Activated gamma-delta T cell treated with anti-CD3 and anti-CD28 coated beads, Interleukin-2, amount 50 U/mL, for 16 hours (primary cell): ENCODE results near the gene DSCAML1.

Source experiments
- DNase-seq: peaks from one replicate; pipeline ENCODE4 v3.0.0-alpha.2; 2020; ENCODE audit warnings: low read depth

DSCAML1 gene

DNA sequence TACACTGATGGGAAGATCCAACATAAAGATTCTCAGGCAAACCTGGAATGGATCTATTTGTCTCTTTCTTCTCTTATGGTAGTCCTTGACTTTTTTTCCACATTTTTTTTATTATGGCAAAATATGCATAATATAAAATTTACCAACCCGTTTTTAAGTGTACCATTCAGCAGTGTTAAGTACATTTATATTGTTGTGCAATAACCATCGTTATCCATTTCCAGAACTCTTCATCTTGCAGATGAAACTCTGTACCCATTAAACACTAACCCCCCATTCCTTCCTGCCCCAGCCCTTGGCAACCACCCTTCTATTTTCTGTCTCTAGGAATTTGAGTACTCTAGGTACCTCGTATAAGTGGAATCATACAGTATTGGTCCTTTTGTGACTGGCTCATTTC is 99.7 kb downstream of the DSCAML1 start:
- no peak for DNase-seq

DNA sequence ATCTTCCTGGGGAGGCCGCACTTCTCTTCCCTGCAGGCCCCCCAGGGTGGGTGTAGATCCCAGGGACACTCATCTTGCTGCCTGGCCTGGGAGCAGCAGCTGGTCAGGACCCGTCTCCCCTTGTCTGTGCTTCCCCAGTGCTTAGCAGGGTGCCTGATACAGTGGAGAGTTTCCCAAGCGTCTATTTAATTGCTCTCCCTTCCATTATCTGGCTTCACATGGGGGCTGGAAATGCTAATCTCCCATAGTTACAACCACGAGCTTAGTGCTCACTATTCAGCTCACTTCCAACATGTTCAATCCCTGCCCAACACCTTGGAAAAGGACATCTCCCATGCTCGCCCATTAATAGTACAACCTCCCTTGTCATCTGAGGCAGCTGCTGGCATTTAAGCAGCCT is 100.5 kb downstream of the DSCAML1 start:
- DNase-seq: no peak

DNA sequence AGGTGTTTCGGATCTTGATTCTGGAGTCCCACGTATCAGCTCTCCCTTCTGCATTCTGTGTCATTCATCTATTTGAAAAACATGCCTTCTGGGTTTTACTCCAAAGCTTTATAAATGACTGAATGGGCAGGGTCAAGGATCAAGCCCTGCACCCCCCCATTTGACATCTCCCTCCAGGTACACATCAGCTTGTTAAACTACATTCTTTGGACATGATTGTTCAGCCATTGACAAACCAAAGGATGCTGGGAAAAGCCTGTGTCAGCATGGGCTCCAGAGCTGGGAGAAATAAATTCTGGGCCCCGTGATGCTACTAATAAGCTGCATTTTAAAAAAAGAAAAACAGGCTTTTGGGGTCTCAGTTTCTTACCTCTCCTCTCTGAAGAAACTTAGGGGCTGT is 103.7 kb downstream of the DSCAML1 start:
- DNase-seq: no peak

DNA sequence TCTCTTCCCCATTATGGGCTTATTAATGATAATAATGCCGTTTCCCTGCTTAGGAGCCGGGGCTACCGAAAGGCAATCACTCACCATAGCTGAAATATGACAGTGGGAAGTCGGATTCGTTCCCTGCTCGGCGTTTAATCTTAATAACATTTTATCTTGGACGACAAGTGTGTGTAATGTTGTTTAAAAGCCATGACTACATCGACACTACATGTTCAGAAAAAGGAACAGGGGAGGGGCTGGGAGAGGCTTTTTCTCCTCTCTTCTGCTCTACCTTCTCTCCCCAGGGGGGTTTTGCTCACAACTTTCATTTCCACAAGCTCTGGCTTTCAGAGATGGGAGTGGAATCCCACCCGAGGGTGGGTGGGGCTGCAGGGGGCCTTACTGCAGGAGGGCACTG is 105.5 kb downstream of the DSCAML1 start:
- DNase-seq: no peak

DNA sequence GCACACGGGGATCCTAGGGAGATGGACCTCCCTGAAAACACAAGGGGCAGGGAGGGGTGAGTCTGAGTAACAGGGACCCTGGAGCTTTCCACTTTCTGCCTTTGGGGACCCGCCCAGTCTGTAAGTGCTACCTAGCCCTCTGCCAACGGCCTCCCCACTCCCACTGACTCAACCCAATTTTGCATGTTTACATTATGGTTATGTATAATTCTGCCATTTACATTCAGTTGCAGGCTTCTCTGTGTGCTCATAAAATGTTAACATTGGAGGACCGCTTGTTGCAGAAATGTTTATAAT is 105.8 kb downstream of the DSCAML1 start:
- DNase-seq: no peak

DNA sequence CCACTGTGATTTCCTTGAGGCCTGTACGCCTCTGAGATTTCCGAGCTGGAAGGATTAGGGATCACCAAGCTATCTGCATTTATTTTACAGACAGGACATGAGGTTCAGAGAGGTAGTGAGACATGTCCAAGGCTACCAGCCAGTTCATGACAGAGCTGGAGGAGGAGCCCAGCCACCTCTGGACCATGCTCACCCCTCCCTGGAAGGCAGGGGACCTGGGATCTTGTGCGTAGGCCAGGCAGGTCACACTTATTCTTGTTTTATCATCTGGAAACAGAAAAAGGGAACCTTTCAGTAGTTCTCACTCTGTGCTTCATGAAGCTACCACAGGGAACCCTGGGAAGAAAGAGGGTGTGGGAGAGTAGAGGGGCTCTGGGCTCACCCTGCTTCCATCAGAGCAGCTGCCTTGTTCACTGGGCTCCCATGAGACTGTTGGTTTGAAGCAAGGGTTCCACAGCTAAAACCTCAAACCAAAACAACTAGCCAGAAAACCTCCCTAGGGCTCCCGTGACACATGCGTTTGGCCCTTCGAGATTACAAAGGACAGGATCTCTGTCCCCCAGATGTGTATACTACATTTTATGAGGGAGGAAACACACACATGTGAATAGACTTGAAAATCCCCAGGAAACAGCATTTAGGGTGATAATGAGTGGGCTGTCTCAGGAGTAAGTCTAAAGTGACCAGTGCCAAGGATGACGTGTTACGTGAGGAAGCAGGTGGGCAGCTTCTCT is 106.4 kb downstream of the DSCAML1 start:
- no peak for DNase-seq

DNA sequence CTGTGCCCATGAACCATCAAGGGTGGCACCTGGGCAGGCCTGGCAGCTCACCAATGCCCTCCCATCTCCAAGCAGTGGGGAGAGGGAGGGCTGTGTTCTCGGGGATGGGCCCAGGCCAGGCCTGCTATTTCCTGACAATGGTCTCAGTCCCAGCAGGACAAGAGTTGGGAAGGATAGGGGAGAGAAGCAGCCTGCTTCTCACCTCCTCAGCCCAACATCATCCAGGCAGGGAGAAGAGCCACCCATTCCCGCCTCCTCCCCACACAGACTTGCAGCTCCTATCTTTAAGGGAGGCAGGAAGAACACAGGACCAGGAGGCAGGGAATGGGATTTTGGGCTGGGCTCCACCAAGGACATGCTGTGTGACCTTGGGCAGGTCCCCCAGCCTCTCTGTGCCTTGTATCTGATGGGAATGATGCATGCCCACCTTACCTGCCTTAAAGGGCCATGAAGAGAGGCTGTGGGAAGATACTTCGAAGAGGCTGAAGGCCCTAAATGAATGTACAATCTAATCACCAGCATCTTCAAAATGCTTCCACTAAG is 108.7 kb downstream of the DSCAML1 start:
- DNase-seq: no peak

DNA sequence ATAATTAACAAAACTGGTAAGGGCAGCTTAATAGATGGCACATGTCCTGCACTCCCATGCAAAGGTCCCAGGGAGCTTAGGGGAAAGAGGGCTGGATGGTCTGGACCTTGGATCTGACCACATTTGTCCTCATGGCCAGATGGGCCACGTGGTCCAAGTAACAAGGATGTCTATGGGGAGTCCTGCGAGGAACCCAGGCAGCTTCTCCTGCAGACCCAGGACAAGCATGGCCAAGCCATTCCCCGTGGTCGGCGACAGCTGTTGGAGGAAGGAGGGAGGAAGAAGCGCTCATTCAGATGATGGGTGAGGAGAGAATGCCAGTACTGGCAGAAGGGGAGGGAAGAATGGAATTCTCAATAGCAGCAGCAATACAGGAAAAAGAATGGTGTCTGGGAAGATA is 109.2 kb downstream of the DSCAML1 start:
- no peak for DNase-seq

DNA sequence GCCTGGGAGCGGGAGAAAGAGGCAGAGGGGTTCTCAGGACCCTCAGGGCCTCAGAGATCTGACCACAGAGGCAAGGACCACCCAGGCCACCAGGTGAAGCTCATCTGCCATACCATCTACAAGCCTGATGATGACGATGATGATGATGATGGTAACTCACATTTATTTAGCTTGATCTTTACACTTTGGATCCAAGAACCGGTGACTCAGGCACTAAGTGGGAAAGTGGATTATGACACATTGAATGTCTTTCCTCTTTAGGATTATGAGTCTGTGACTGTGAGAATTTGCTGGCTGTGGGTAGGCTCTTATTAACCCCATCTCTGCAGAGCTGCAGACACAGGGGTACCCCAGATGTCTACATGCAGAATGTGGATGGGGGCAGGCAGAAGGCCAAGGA is 110.3 kb downstream of the DSCAML1 start:
- DNase-seq: no peak

DNA sequence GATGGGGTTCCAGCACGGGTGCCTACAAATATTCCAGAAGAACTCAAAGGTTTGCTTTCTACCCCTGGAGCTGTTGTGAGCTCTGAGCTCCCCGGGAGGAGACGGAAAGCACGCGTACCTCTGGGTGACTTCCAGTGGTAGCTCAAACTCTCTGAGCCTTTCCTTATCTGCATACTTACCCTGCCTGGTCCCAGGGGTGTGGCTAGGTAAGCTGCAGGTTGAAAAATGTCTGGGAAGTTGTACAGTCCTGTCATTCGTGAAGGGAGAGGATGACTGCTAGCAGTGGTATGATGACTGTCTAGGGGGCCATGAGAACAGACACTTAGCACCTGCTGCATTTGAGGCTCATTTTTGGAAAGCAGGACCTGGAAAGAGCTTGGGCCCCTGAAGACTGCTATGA is 111.5 kb downstream of the DSCAML1 start:
- no peak for DNase-seq

DNA sequence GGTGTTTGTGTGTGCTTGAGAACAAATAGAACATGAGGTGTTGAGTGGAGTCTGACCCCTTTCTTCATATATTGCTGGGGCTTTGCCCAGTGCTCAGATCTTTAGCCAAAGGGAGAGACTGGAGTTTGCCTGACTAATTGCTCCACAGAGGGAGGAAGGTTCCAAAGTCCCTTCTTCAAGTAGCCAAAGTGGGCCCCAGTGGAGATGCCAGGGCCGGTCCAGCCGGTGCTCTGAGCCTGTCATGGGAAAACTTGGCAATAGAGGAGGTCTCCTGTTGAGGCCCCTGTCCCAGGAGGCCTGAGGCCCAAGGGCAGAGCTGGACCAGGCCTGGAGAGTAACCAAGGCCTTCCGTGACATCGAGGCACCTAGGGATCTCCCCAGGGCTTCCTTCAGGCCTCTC is 112.3 kb downstream of the DSCAML1 start:
- DNase-seq: no peak

DNA sequence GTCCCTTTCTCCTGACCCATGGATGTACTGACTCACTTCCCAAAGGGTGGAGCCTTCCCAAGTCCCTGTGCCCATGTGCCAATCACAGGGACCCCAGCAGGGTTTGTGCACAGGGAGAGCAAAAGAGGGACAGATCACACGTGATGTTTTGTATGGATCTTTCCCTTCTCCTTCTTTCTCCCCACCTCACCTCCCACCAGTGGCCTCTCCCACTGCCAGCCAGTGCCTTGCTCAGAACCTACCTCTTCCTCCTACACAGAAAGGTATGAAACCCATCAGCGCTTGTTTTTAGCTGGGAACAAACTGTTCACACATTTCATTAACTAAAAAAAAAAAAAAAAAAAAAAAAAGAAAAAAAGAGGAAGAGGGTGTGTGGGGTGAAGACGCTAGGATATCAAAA is 112.9 kb downstream of the DSCAML1 start:
- DNase-seq: no peak

DNA sequence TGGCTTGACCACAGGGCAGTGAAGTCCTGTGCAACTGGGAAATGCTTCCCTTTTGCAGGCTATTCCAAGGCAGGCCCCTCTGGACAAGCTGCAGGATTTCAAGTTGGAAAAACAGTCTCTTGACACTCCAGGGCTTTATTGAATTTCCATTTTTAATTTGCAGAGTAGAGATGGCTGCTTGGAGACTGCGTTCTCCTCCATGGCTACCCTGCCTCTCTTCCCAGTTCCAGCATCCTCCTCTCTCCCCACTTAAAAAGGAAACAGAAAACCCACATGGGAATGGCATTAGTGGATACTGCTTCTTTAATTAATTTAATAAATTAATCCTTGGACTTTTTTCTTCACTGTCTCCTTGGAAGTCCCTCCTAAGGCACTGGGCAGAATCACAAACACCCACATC is 115.6 kb downstream of the DSCAML1 start:
- no peak for DNase-seq

DNA sequence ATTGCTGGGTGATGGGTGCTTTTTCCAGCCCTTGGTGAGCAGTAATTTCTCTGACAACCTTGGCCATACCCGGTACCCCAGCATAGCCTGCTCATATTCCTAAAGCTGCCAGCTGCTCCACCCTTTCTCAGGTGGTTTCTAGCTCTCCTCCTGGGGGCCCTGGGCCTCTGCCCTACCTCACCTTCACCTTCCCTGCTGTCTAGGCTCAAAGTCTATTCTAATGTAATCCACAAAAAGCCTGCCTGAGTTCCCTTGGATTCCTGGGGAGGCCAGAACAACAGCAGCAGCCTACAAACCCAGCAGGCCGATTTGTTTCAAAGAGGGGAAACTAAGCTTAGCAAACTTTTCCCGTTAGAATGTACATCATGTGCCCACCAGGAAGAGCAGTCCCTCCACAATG is 117.6 kb downstream of the DSCAML1 start:
- DNase-seq: no peak

DNA sequence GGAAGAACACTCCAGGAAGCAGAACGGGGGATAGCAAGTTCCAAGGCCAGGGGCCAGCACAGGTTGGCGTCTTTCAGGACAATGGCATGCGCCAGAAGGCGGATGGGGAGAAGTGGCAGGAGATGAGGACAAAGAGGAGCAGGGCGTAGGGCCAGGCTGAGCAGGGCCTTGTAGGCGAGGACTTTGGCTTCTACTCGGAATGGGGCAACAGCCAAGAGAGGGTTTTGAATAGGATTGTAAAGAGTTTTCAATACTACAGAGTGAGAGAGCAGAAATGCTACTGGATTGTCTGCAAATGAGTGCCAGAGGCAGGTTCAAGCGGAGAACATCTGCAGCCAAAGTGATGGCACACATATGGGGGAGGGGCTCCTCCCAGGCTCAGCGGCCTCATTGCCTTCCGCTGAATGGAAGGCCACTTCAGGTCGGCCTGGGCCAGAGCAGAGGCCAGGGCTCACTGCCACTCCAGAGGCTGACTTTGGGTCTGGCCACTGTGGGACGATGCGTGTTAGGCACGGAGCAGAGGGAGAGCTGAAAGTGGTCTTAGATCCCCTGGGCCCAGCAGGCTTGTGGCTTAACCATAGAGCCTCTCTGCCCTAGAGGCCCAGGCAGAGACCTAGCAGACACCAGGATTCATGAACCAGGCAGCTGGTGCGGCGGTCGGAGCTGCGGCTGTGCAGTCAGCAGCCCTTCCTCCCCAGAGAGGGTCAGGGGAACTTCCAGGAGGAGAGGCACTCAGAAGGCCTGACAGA is 118.2 kb downstream of the DSCAML1 start:
- DNase-seq: no peak

DNA sequence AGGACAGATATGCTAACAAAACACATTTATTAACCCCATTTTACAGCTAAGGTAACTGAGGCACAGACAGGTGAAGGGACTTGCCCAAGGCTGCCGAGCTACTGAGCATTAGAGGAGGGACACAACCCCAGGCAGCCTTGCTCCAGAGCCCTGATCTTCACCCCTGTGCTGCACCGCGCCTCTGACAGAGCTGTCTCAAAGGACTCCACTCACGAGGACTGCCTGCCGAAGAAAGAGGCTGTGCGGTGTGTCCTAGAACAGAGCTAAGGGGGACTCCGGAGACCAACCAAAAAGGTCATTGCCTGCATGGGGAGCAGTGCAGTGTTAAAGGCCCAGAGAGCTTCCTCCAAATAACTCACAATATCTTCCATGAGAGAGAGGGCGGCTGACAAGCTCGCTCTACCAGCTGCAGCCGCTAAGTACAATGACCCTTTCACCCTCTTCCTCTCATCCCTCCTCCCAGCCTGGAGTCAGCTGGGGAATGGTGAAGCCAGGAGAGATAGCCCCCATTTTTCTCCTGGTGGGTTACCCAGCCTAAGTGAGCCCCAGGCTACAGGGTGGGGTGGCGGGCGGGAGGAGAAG is 119.2 kb downstream of the DSCAML1 start:
- DNase-seq: no peak

DNA sequence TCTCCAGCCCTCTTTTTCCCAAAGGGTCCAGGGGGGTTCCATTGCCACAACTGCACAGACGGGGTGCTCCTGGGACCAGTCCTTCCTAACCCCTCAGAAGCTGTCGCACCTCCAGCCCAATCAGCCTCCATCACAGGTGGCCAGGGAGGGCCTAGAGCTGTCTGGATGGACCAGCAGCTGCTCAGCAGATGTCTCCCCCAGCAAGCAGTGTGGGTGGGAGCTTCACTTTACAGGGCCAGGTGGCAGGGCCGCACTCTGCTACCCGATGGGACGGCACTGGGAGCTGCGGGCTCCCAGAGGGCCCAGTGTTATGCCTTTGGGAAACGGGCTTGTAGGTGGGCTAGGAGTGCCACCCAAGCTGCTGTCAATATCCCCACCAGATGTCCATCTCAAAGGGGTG is 120.5 kb downstream of the DSCAML1 start:
- no peak for DNase-seq

DNA sequence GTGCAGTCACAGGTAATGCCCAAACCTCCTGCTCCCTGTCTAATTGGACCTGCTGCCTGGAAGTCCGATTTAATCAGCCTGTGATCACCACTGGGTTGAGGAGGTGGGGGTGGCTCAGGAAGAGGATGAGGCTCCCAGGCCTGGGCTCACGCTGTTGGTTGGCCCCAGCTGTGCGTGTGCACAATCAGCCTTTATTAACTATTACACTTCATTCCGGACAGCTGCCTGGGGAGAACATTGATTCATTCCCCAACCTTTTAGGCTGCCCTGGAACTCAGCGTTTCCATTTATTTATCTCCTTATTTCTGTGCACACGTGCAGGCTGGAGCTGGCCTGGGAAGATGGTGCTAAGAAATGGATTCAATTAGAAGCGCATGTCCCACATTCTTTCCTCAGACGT is 123.4 kb downstream of the DSCAML1 start:
- no peak for DNase-seq

DNA sequence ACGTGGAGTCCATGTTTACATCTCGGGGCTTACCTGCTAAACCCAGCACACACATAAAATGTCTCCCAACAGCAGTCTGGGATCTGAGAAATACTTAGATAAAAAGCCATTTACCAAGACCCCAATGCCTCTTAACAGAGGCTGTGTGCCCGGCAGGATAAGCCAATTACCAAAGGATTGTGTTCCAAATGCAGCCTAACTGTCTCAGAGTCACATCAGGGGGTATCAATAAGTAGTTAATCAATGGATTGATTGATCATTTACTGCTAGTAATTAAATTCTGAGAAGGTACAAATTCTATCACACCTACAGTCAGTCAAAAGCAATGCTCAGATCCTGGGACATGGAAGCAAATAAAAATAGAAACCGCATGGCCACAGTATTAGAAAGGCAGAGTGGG is 125.6 kb downstream of the DSCAML1 start:
- no peak for DNase-seq

DNA sequence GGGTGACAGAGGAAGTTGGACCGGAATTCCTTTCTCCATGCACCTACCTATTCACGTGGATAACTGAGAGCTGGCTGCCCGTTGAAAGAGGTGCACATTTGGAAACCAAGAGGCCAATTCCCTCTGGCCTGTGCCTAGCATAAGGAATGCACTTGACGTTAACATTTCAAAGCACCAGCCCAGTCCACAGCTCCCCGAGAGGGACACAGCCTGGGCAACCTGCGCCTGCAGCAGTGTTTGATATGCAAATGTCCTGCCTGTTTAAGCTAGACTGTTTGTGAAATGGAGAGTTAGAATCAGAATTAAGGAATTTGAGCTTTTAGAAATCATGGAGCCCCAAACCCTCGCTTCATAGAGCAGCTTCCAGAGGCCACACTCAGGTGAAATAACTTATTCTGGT is 126.1 kb downstream of the DSCAML1 start:
- no peak for DNase-seq

DNA sequence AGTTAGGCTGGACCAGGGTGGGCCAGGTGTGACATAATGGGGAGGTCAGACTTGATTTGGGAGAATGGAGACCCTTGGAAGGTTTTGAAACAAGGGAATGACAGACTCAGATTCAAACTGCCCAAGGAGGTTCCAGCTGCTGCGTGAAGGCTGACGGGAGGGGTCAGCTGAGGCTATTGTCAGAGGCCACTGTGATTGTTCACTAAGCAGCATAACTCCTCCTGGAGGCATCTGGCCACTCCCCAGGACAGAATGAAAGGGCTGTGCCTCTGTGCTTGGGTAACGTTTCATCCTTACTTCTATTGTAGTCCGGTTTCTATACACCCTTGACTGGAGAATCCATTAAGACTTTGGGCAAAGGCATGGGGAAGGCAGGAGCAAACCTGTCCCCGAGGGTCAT is 126.6 kb downstream of the DSCAML1 start:
- DNase-seq: no peak

DNA sequence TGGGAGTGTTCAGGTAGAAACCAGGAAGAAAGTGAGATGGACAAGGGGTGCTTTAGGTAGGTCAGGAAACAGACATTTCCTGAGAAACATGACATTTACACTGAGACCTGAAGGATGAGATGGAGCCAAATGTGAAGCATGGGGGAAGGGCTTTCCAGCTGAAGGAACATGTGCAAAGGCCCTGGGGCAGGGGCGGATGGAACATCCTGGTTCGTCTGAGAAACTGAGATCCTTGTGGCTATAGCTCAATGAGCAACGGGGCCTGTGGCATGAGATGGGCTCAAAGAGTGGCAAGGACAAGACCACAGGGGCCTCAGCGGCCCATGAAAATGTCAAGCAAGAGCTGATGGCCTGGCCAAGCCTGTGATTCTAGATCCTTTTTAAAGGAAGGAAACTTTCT is 127.4 kb downstream of the DSCAML1 start:
- no peak for DNase-seq

DNA sequence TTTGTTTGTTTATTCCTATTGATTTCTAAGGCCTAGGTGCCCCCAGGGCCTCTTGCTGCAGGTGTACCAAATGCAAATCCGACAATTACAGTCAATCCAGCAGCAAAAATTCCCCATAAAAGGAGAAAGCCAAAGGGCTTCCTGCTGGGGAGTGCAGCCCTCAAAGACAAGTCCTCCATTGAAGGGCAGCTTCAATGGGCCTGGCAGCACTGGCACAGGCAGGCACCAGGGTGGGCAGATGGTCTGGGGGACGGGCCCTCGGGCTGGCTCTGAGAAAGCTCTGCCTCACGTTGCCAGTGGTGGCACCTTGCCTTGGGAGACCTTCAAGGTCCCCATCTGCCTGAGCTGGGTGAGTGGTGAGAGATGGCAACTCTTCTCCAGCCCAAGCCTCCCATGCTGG is 128.0 kb downstream of the DSCAML1 start:
- no peak for DNase-seq
